ENCODE data around the gene WRAP53.

Gene WRAP53

DNA sequence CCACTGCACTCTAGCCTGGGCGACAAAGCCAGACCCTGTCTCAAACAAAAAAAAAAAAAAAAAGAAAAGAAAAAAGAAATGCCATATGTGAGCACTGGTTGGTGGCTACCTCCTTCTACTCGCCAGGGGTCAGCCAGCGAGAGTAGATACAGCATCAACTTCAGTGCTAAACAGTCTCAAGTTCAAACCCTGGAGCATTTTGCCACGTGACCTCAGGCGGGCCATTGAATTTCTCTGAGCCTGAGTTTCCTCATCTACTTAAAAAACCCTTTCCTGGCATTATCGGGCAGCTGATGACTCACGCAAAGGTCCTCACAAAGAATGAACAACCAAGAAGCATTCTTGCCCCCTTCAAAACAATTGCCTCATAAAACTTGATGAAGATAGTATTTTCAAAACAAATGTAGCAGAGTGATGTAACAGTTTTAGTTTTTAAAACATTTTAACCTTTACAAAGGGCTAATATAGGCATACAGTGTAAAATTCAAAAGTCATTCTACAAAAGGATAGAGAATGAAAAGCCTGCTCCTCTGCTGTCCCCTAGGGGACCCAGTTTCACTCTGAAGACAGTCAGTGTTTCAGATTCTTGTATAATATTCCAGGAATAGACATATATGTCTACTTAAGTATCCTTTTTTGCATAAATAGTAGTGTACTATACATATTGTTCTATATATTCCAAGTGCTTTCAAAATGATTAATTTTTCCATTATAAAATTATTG, 57.6 kb downstream of the WRAP53 start:
- peak; percentile 76 for DNase-seq (ENCODE audit: low spot score)

DNA sequence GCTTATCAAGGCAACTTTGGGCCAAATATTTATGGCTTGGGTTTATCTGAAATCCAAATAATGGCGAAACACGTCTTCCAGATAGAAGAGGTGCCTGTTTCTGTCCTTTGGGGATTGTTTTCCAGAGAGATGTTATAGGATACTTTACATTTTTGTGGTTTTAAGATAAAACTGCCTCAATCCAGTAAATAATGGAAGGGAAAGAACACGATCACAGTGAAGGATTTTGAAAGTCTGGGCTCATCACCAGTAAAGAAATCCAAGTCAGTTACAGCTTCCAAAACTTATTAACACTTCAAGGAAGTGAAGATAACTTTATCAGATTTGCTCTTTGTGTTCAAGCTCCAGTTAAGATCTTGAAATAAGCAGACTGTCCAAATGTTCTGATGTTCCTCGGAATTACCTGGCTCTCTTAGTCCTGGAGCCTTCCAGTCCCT, 59.4 kb downstream of the WRAP53 start:
- DNase-seq (ENCODE audit: low spot score): no peak

- no peak for DNase-seq (ENCODE audit: low spot score)
These were observed 59.9 kb downstream of the WRAP53 start for GRCh38 chr17:7748076-7748775.

DNA sequence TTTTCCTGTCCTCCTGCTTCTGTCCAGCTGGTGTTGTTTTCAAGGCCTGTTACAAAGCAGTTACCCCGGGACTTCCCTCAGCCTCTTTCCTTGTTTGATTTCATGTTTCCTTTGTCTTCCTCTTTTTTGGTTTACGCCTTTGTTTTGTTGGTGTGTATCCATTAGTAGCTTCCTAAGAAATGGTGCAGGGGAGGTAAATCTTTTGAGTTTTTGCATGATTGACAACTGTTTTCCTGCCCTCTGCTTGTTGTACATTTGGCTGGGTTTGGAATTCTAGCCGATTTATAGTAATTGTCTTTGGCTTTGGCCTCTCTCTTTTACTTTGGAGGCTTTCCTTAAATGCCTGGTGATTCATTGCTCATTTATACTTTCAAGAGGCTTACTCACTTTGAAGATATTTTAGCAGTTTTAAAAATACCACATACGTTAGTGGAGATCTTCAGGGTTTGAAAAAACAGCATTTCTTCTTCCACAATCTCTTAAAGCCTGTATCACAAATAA, 62.1 kb downstream of the WRAP53 start:
- peak; percentile 70 for DNase-seq (ENCODE audit: low spot score)

Measured in AG20443 (cell line).